Lower leg skin (tissue), 3 donors: ENCODE data around the gene CHRM4.

Source experiments
- POLR2A ChIP-seq, 2 donors: fragments of 450-650 bp; IDR thresholded peaks; one replicate each; pipeline ENCODE4 v1.6.1; 2016 to 2017; ENCODE audit warnings: antibody characterized with exemption in 2 of 2, mild to moderate bottlenecking in 1 of 2, moderate library complexity in 1 of 2
- TF ChIP-seq, protein P1 (sequence below), 3 donors: fragments of 450-650 bp; IDR thresholded peaks; one replicate each; pipeline ENCODE4 v1.5.1; 2016; ENCODE audit warnings: antibody characterized with exemption in 3 of 3, mild to moderate bottlenecking in 3 of 3, moderate library complexity in 2 of 3

GRCh38 chr11:46342239-46342638 lies 49.3 kb downstream of the CHRM4 start:
- TF ChIP-seq, protein P1, sequence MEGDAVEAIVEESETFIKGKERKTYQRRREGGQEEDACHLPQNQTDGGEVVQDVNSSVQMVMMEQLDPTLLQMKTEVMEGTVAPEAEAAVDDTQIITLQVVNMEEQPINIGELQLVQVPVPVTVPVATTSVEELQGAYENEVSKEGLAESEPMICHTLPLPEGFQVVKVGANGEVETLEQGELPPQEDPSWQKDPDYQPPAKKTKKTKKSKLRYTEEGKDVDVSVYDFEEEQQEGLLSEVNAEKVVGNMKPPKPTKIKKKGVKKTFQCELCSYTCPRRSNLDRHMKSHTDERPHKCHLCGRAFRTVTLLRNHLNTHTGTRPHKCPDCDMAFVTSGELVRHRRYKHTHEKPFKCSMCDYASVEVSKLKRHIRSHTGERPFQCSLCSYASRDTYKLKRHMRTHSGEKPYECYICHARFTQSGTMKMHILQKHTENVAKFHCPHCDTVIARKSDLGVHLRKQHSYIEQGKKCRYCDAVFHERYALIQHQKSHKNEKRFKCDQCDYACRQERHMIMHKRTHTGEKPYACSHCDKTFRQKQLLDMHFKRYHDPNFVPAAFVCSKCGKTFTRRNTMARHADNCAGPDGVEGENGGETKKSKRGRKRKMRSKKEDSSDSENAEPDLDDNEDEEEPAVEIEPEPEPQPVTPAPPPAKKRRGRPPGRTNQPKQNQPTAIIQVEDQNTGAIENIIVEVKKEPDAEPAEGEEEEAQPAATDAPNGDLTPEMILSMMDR (IDR thresholded peaks at IDR 0.05), result no peak
- no peak for TF ChIP-seq POLR2A (IDR thresholded peaks at IDR 0.05)
